Measurements from ENCODE around the gene NANOGP8.
"Not testable (repeated sequence)": the region's sequence is repeated elsewhere in the genome, so short reads cannot be mapped to it uniquely, and the experiment has no call there.

Gene NANOGP8

GRCh38 chr15:35095941-35096340, 10.8 kb upstream of the NANOGP8 start:
- no peak for DNase-seq (ENCODE audit: low read depth, low spot score)

GRCh38 chr15:35092846-35093245, 7.8 kb upstream of the NANOGP8 start:
- DNase-seq (ENCODE audit: low read depth, low spot score): no peak

GRCh38 chr15:35092311-35092710, 7.2 kb upstream of the NANOGP8 start:
- no peak for DNase-seq (ENCODE audit: low read depth, low spot score)

GRCh38 chr15:35090104-35090807, 5.2 kb upstream of the NANOGP8 start:
- no peak for DNase-seq (ENCODE audit: low read depth, low spot score)

GRCh38 chr15:35089551-35089950, 4.5 kb upstream of the NANOGP8 start:
- no peak for DNase-seq (ENCODE audit: low read depth, low spot score)

GRCh38 chr15:35088329-35088728, 3.2 kb upstream of the NANOGP8 start:
- no peak for DNase-seq (ENCODE audit: low read depth, low spot score)

- DNase-seq (ENCODE audit: low read depth, low spot score): no peak
Observed at GRCh38 chr15:35087759-35088158, 2.7 kb upstream of the NANOGP8 start.

- not testable (repeated sequence) for DNase-seq (ENCODE audit: low read depth, low spot score)
Observed at GRCh38 chr15:35082371-35083348, 2.4 kb downstream of the NANOGP8 start.

- not testable (repeated sequence) for DNase-seq (ENCODE audit: low read depth, low spot score)
Observed at GRCh38 chr15:35081626-35082365, 3.3 kb downstream of the NANOGP8 start.

- no peak for DNase-seq (ENCODE audit: low read depth, low spot score)
Observed at GRCh38 chr15:35080226-35080625, 4.9 kb downstream of the NANOGP8 start.

- no peak for DNase-seq (ENCODE audit: low read depth, low spot score)
Observed at GRCh38 chr15:35078221-35078915, 6.7 kb downstream of the NANOGP8 start.

- no peak for DNase-seq (ENCODE audit: low read depth, low spot score)
Observed at GRCh38 chr15:35071106-35071505, 14.0 kb downstream of the NANOGP8 start.

- DNase-seq (ENCODE audit: low read depth, low spot score): no peak
Observed at GRCh38 chr15:35068846-35069475, 16.1 kb downstream of the NANOGP8 start.

- DNase-seq (ENCODE audit: low read depth, low spot score): no peak
Observed at GRCh38 chr15:35067496-35068347, 17.4 kb downstream of the NANOGP8 start.

GRCh38 chr15:35066094-35066493, 19.0 kb downstream of the NANOGP8 start:
- DNase-seq (ENCODE audit: low read depth, low spot score): no peak

GRCh38 chr15:35064576-35065190, 20.4 kb downstream of the NANOGP8 start:
- DNase-seq (ENCODE audit: low read depth, low spot score): no peak

- DNase-seq (ENCODE audit: low read depth, low spot score): no peak
Observed at GRCh38 chr15:35062738-35063099, 22.4 kb downstream of the NANOGP8 start.

- no peak for DNase-seq (ENCODE audit: low read depth, low spot score)
Observed at GRCh38 chr15:35061825-35062737, 23.0 kb downstream of the NANOGP8 start.
